Coronary artery (tissue), 2 donors: Measurements from ENCODE around the gene BCOR.

ENCODE experiments used
- DNase-seq: peaks from one replicate; pipeline ENCODE4 v3.0.0-alpha.2; 2017; ENCODE audit warnings: low spot score
- H3K27ac ChIP-seq, 2 donors: fragments of 200-600 bp; sonication (generic); one replicate each; pipeline ENCODE4 v1.5.1; 2016 to 2019
- H3K4me3 ChIP-seq: fragments of 200-600 bp; sonication (generic); 2 replicates; pipeline ENCODE4 v1.5.1; 2016; ENCODE audit warnings: mild to moderate bottlenecking, moderate library complexity
- TF ChIP-seq, protein P1 (sequence below): fragments of 200-600 bp; sonication (generic); IDR thresholded peaks from one replicate; pipeline ENCODE4 v1.5.1; 2019; ENCODE audit warnings: antibody characterized with exemption

The BCOR gene

DNA sequence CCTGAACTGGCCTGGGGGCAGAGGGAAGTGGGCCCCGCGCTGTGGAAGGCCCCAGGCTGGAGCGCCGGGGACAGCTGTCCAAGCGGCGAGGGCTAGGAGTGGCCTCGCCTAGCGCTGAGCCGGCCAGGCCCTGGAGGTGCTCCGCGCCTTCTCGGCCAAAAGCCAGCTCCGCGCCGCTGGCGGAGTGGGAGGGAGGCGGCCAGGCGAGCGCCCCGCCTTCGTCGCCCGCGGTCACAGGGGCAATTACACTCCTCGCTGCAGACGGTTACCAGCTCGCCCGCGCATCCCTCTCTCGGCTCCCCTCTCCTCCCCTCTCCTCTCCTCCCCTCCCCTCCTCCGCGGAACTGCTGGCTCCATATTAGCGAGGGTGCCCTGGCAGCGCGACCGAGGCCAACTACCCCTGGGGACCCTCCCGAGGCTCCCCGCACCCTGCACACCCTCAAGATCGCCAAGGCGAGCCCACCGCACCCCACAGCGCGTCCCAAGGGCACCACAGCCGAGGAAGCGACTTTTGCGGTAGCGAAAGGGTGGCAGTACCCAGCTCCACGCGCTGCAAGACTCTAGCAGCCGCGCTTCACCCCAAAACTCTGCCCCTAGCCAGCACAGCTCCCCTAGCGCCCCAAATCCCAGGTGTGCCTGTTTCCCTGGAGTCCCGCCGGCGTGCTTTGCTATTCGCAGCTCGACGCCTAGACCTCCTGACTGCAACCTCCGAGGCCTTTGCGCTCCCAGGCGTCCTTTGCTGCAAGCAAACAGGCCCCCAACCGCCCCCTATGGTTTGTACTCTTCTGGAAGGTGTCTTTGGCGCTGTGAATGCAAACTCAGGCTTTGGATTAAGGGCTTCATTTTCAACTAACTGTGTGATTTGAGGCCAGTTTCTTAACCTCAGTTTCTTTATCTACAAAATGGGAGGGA lies 91.4 kb downstream of the BCOR start:
- DNase-seq = no peak
- Histone ChIP-seq H3K4me3 (peak overlapping the region; percentile 61), H3K27ac (no peak overlapping the region)
- TF ChIP-seq, protein P1, sequence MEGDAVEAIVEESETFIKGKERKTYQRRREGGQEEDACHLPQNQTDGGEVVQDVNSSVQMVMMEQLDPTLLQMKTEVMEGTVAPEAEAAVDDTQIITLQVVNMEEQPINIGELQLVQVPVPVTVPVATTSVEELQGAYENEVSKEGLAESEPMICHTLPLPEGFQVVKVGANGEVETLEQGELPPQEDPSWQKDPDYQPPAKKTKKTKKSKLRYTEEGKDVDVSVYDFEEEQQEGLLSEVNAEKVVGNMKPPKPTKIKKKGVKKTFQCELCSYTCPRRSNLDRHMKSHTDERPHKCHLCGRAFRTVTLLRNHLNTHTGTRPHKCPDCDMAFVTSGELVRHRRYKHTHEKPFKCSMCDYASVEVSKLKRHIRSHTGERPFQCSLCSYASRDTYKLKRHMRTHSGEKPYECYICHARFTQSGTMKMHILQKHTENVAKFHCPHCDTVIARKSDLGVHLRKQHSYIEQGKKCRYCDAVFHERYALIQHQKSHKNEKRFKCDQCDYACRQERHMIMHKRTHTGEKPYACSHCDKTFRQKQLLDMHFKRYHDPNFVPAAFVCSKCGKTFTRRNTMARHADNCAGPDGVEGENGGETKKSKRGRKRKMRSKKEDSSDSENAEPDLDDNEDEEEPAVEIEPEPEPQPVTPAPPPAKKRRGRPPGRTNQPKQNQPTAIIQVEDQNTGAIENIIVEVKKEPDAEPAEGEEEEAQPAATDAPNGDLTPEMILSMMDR = no peak

DNA sequence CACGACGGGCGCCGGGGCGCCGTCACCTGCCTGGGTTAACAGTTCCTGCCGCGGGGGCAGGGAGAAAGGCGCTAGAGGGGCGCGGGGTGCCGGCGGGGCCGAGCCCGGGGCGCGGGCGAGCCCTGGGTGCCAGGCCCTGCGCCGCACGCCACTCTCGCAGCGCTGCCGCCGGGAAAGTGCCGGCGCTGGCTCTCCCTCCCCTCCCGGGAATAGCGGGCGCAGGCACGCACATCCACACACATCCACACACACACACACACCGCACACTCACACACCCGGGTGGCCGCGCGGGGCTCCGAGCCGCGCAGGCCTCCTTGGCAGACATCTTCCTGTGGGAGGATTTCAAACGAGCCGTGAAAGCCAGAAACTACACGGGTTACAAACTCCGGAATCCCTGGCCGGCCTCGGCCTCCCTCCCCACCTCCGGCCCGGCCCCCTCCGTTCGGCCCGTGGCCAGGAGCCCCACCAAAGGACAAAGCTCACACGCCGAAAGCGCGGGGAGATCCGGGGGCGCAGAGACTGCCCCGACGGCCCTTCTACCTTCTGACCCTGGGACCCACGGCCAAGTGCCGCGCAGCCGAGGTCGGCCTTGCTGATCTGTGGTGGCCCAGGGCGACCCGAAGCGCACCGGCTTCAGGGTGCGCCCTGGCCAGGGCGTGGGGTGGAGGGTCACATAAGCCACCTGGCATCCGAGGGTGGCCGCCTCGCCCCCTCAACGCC lies 92.3 kb downstream of the BCOR start:
- H3K27ac ChIP-seq = no peak overlapping the region
- TF ChIP-seq, protein P1 = no peak
- no peak for DNase-seq
- peak overlapping the region; percentile 61 for H3K4me3 ChIP-seq

DNA sequence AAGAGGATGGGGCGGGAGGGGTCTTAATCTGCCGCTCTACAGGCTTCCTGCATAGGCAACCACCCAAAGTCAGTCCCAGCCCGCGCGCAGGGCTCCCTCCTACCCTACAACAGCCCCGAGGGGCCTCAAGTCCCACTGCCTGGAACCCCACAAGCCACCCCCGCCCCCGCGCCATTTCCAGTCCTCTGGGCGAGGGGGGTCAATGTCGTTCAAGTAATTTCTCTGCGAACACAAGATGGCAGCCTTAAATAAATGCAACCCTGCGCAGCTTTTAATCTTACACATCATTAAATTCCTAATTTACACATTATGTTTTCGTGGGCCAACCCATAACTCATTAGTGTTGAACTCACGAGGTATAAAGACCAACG lies 92.9 kb downstream of the BCOR start:
- TF ChIP-seq, protein P1 = no peak
- H3K4me3 ChIP-seq = peak overlapping the region; percentile 61
- no peak for DNase-seq
- H3K27ac ChIP-seq = no peak overlapping the region

DNA sequence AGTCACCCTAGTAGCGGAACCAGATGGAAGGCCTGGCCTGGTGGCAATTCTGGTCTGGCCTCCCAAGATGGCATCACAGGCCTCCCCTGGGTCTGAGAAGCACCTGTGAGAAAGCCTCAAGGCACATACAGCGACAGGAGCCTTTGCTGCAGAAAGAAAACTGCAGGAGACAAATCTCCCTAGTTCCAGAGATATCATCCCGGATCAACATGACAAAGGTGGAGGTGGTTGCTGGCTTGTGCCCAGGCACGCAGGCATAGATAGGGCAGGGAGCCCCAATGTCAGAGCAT lies 93.6 kb downstream of the BCOR start:
- H3K4me3 ChIP-seq = no peak overlapping the region
- no peak for DNase-seq
- TF ChIP-seq, protein P1 = no peak
- H3K27ac ChIP-seq = no peak overlapping the region

DNA sequence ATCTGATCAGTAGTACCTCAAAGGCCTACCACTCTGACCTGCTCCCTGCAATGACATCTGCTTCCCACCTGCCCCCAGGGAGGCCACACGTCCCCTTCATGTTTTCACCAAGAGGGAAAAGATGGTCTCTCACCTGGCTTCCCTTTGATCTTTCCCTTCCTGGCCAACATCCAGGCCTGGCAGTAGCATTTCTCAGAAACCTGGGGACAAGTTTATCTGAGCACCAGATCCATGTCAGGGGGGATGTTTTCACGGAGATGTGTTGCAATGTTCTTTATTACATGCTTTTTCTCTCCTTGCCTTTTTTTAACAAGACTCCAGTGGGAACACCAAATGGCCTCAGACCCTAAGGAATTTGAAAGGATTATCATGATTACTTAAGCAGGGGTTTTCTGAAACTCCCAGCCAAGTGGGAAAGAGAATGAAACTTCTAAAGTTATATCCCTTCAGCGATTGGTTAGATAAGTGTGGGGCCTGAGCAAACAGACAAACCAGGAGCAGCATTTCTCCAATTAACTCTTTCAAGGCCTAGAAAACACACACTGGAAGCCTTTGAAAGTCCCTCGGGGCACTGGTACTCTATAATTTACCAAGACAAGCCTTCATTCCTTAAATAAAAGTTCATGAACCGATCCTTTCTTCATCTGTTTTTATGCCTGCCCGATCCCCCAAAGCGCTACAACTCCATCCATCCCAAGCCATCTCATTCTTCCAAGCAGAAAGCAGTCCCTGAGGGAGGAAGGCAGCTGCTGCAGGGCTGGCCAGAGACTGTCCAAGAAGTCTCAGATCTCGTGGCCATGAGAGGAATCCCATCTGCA lies 94.1 kb downstream of the BCOR start:
- TF ChIP-seq, protein P1 = no peak
- no peak overlapping the region for H3K4me3 ChIP-seq
- DNase-seq = no peak
- H3K27ac ChIP-seq = no peak overlapping the region

DNA sequence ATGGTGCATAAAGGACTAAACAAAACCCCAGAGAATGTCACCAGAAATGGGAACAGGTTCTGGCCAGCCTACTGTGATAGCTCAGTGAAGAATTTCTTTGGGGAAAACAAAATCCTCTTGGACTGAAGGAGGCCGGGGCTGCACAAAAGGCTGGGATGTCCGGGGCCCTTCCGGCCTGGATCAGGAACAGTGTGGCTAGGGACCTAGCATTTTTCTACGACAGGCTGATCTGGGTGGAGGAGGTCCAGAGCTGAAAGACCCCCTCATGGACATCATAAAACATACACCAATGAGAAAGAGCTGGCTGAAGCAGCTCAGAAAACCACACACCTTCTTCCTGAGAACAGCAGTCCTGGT lies 94.7 kb downstream of the BCOR start:
- TF ChIP-seq, protein P1 = no peak
- H3K4me3 ChIP-seq = no peak overlapping the region
- no peak for DNase-seq
- no peak overlapping the region for H3K27ac ChIP-seq
